Liver (tissue), 9 donors: Measurements from ENCODE around the gene YWHAE. TPM values are rescaled to one million over a fixed set of nuclear protein-coding genes. Genes with fewer than 3 reads are reported as not detected.

Experiments
- DNase-seq: peaks from one replicate; pipeline ENCODE4 v3.0.0-alpha.2; 2017; ENCODE audit warnings: low spot score
- H3K27ac ChIP-seq, 2 donors: one replicate each; pipeline ENCODE4 v1.7.0; 2013; ENCODE audit warnings: inconsistent platforms in 2 of 2, low read length in 2 of 2, control low read depth in 1 of 2, low read depth in 1 of 2, mild to moderate bottlenecking in 1 of 2
- H3K27me3 ChIP-seq, 4 donors: one replicate each; pipeline versions ENCODE4 v1.6.1 to v1.7.0; 2013; ENCODE audit warnings: low read length in 3 of 4, inconsistent platforms in 1 of 4, mild to moderate bottlenecking in 1 of 4, moderate library complexity in 1 of 4; ENCODE audit not compliant: control insufficient read depth in 4 of 4, insufficient read depth in 4 of 4
- H3K36me3 ChIP-seq, 4 donors: one replicate each; pipeline versions ENCODE4 v1.6.1 to v1.7.0; 2013; ENCODE audit warnings: low read length in 3 of 4, mild to moderate bottlenecking in 3 of 4, low read depth in 1 of 4, moderate library complexity in 1 of 4; ENCODE audit not compliant: control insufficient read depth in 4 of 4, insufficient read depth in 3 of 4
- H3K4me1 ChIP-seq, 4 donors: one replicate each; pipeline versions ENCODE4 v1.6.1 to v1.7.0; 2013; ENCODE audit warnings: low read length in 3 of 4, mild to moderate bottlenecking in 3 of 4, moderate library complexity in 1 of 4; ENCODE audit not compliant: control insufficient read depth in 4 of 4, insufficient read depth in 4 of 4
- H3K4me3 ChIP-seq, 3 donors: one replicate each; pipeline versions ENCODE4 v1.6.1 to v1.7.0; 2013; ENCODE audit warnings: low read length in 3 of 3, control low read depth in 1 of 3, low read depth in 1 of 3, mild to moderate bottlenecking in 1 of 3
- H3K9ac ChIP-seq, 2 donors: one replicate each; pipeline ENCODE4 v1.7.0; 2013; ENCODE audit warnings: low read length in 2 of 2, mild to moderate bottlenecking in 2 of 2, moderate library complexity in 2 of 2, control low read depth in 1 of 2, low read depth in 1 of 2
- H3K9me3 ChIP-seq, 4 donors: one replicate each; pipeline versions ENCODE4 v1.6.1 to v1.7.0; 2013; ENCODE audit warnings: low read length in 3 of 4; ENCODE audit not compliant: control insufficient read depth in 4 of 4
- ATF3 ChIP-seq: IDR thresholded peaks from 2 replicates; pipeline ENCODE4 v1.6.1; 2016; ENCODE audit warnings: antibody characterized with exemption
- CTCF ChIP-seq: fragments of 150-350 bp; IDR thresholded peaks from 2 replicates; pipeline ENCODE4 v1.5.1; 2017; ENCODE audit warnings: improper control_type of control experiment, low read depth, low read length; ENCODE audit not compliant: missing input control
- EGR1 ChIP-seq, 2 donors: IDR thresholded peaks; 2 replicates each; pipeline ENCODE4 v1.6.1; 2016 to 2018; ENCODE audit warnings: antibody characterized with exemption in 2 of 2, low read depth in 2 of 2
- FOXA1 ChIP-seq: IDR thresholded peaks from 2 replicates; pipeline ENCODE4 v1.6.1; 2016; ENCODE audit warnings: antibody characterized with exemption
- GABPA ChIP-seq, 2 donors: IDR thresholded peaks in 1 of 2; conservative IDR thresholded peaks in 1 of 2; 2 replicates each; pipeline ENCODE4 v1.6.1; 2016; ENCODE audit warnings: antibody characterized with exemption in 2 of 2, mild to moderate bottlenecking in 1 of 2, moderate library complexity in 1 of 2
- HNF4A ChIP-seq, 2 donors: conservative IDR thresholded peaks; 2 replicates each; pipeline ENCODE4 v1.6.1; 2016; ENCODE audit warnings: antibody characterized with exemption in 2 of 2, mild to moderate bottlenecking in 2 of 2
- HNF4G ChIP-seq: IDR thresholded peaks from 2 replicates; pipeline ENCODE4 v1.6.1; 2016; ENCODE audit warnings: antibody characterized with exemption
- JUND ChIP-seq, 2 donors: IDR thresholded peaks; 2 replicates each; pipeline ENCODE4 v1.6.1; 2016; ENCODE audit warnings: antibody characterized with exemption in 2 of 2
- MAX ChIP-seq: IDR thresholded peaks from 2 replicates; pipeline ENCODE4 v1.6.1; 2016; ENCODE audit warnings: antibody characterized with exemption
- NR2F2 ChIP-seq: IDR thresholded peaks from 2 replicates; pipeline ENCODE4 v1.6.1; 2016; ENCODE audit warnings: antibody characterized with exemption
- RAD21 ChIP-seq, 2 donors: IDR thresholded peaks; 2 replicates each; pipeline ENCODE4 v1.6.1; 2016; ENCODE audit warnings: antibody characterized with exemption in 2 of 2, mild to moderate bottlenecking in 2 of 2
- REST ChIP-seq: IDR thresholded peaks from 2 replicates; pipeline ENCODE4 v1.6.1; 2016; ENCODE audit warnings: antibody characterized with exemption, mild to moderate bottlenecking
- RXRA ChIP-seq, 2 donors: IDR thresholded peaks; 2 replicates each; pipeline ENCODE4 v1.6.1; 2017 to 2018; ENCODE audit warnings: antibody characterized with exemption in 2 of 2, mild to moderate bottlenecking in 1 of 2
- SP1 ChIP-seq: IDR thresholded peaks from 2 replicates; pipeline ENCODE4 v1.6.1; 2018; ENCODE audit warnings: antibody characterized with exemption, mild to moderate bottlenecking
- TAF1 ChIP-seq: conservative IDR thresholded peaks from 2 replicates; pipeline ENCODE4 v1.6.1; 2016; ENCODE audit warnings: antibody characterized with exemption, mild to moderate bottlenecking
- YY1 ChIP-seq: IDR thresholded peaks from 2 replicates; pipeline ENCODE4 v1.6.1; 2016; ENCODE audit warnings: antibody characterized with exemption, mild to moderate bottlenecking
- ZBTB33 ChIP-seq: IDR thresholded peaks from 2 replicates; pipeline ENCODE4 v1.6.1; 2016; ENCODE audit warnings: antibody characterized with exemption
- WGBS: extraction: QIAGEN DNeasy Blood & Tissue Kit; methylation state at CpG from one replicate; pipeline ENCODE4 v1.1.7; 2013; 5-methylcytosine and 5-hydroxymethylcytosine counted together
- polyA plus RNA-seq, 2 donors: library from polyadenylated mRNA; stranded (reverse) in 1 of 2; unstranded in 1 of 2; fragments of 200-250 nt in 1 of 2; fragments of >200 nt in 1 of 2; fragmentation: Nextera tagmentation in 1 of 2; extraction: Ambion mirVana in 1 of 2; gene quantifications; one replicate each; pipeline versions ENCODE4 v1.2.1 to v1.2.3, GENCODE V29; 2013 to 2015
- total RNA-seq, 2 donors: library from RNA; depleted of rRNA; stranded (reverse); fragments of >200 nt; gene quantifications; one replicate each; pipeline ENCODE4 v1.2.3, GENCODE V29; 2014
- donor health status: healthy.
- donor health status: healthy.
- donor health status: healthy.
- donor health status: healthy.
- donor health status: healthy.

Gene YWHAE
- total and polyA plus RNA-seq, 4 donors: 173 to 288 (median 202) TPM

GRCh38 chr17:1440921-1441320 lies 40.9 kb upstream of the YWHAE start:
- TF ChIP-seq ZBTB33 (no peak), YY1 (no peak), EGR1 (IDR thresholded peaks at IDR 0.05; ENCODE audit: low read depth in 2 of 2) (no peak), RAD21 (IDR thresholded peaks at IDR 0.05) (no peak), TAF1 (no peak), CTCF (no peak), HNF4G (no peak), REST (no peak), ATF3 (no peak), MAX (no peak), RXRA (IDR thresholded peaks at IDR 0.05) (no peak), GABPA (IDR thresholded peaks at IDR 0.05 in 1 of 2, conservative IDR thresholded peaks at IDR 0.05 in 1 of 2) (no peak), NR2F2 (no peak), JUND (IDR thresholded peaks at IDR 0.05) (no peak), SP1 (no peak), FOXA1 (no peak)
- Histone ChIP-seq H3K36me3 (peaks cover 8 to 14% (median 10%) of the 10 kb centered on the region in 4 donors), H3K9ac (no peak overlapping the region), H3K27ac (no peak overlapping the region), H3K27me3 (no peaks in the 10 kb centered on the region), H3K4me3 (no peak overlapping the region), H3K9me3 (no peaks in the 10 kb centered on the region), H3K4me1 (peaks cover 0 to 4% (median 1%) of the 10 kb centered on the region in 4 donors)
- DNase-seq: no peak
- WGBS: 97% methylated on average over 8 of the region's 8 CpGs

- Histone ChIP-seq H3K27ac (no peak overlapping the region), H3K9me3 (no peaks in the 10 kb centered on the region), H3K4me1 (peaks cover 0 to 4% (median 1%) of the 10 kb centered on the region in 4 donors), H3K9ac (no peak overlapping the region), H3K4me3 (no peak overlapping the region), H3K36me3 (peaks cover 8 to 30% (median 17%) of the 10 kb centered on the region in 4 donors), H3K27me3 (no peaks in the 10 kb centered on the region)
- DNase-seq: no peak
- WGBS: 74% methylated on average over 11 of the region's 11 CpGs
- no peak for TF ChIP-seq HNF4G
- no peak for TF ChIP-seq RAD21 (IDR thresholded peaks at IDR 0.05)
- no peak for TF ChIP-seq MAX
- TF ChIP-seq CTCF: no peak
- TF ChIP-seq EGR1 (IDR thresholded peaks at IDR 0.05; ENCODE audit: low read depth in 2 of 2): no peak
- no peak for TF ChIP-seq HNF4A (conservative IDR thresholded peaks at IDR 0.05)
- TF ChIP-seq ZBTB33: no peak
- no peak for TF ChIP-seq ATF3
Observed at GRCh38 chr17:1438593-1439083, 38.6 kb upstream of the YWHAE start.
